ENCODE measurements around the gene MRPL12.
A peak's percentile ranks its signal among the peaks of the same experiment; 100 is the strongest.

Gene MRPL12

DNA sequence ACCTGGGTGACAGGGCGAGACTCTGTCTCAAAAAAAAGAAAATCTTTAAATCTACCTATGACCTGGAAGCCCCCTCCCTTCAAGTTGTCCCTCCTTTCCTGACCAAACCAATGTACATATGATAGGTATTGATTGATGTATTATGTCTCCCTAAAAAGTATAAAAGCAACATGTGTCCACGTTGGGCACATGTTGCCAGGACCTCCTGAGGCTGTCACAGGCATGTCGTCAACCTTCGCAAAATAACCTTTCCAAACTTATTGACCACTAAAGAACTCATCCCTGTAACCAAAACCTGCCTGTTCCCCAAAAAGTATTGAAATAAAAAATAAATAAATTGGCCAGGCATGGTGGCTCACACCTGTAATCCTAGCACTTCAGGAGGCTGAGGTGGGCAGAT, 41.2 kb upstream of the MRPL12 start:
- no peak for TF ChIP-seq CTCF (IDR thresholded peaks at IDR 0.05; ENCODE audit: low read depth, low read length)
- no peak for DNase-seq (ENCODE audit: low read depth in 2 of 2)

DNA sequence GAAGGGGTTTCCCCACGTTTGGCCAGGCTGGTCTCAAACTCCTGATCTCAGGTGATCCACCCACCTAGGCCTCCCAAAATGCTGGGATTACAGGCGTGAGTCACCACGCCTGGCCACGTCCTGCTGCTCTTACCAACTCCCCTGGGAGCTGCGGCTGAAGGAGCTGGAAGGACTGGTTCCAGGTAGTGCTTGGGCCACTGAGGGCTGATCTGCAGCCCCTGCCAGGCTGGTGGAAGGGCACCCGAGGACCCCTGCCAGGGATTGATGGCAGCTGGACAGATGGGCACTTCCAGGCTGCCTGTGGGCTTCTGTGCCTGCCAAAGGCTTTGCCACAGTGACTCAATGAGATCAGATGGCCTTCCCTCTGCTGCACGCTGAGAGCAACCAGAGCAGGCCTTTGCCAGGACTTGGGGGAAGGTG, 39.1 kb upstream of the MRPL12 start:
- H3K4me3 ChIP-seq (replicated peaks in 1 of 2; ENCODE audit: low read depth in 2 of 2, low read length in 2 of 2) = no peak overlapping the region
- DNase-seq (ENCODE audit: low read depth in 2 of 2) = peak in 1 of 2 donors; percentile 16
- no peak for TF ChIP-seq CTCF (IDR thresholded peaks at IDR 0.05; ENCODE audit: low read depth, low read length)

More for the DNA sequence above, 41.2 kb upstream of the MRPL12 start:
- no peak overlapping the region for H3K4me3 ChIP-seq (replicated peaks in 1 of 2; ENCODE audit: low read depth in 2 of 2, low read length in 2 of 2)

DNA sequence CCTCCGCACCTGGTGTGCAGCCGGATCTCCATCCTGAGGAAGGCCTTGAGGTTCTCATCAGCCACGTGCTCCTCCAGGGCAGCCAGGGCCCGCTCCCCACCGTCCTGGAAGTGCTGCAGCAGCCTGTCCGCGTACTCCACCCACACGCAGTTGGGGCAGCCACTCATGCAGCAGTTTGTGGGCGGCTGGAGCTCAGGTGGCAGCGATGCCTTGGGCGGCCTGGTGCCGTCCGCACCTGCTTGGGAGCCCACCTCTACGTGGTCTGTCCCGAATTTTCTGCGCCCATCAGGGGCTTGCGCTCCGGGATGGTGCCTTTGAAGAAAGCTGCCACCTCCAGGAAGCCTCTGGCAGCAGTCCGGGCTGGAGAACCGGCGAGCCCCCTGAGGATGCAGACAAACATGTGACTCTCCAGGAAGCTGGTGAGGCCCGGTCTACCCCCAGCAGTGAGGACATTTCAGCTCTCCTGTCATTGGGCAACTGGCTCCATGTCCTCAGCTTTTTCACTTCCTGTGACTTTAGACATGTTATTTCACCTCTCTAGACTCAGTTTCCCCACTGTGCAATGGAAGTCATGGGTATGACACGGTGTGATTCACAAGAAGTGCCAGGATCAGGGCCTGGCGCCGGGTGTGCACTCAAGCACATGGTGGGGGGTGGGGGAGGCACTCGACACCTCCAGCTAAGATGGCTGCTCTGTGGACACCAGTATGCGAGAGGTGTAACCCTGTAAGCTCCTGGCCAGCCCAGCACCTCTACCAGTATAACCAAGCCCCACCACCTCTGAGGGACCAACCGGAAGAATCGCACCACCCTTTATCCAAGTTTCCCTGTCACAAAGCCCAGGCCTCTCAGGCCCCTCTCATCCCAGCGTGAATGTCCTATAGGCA, 37.7 kb upstream of the MRPL12 start:
- TF ChIP-seq CTCF (IDR thresholded peaks at IDR 0.05; ENCODE audit: low read depth, low read length) = no peak
- H3K4me3 ChIP-seq (replicated peaks in 1 of 2; ENCODE audit: low read depth in 2 of 2, low read length in 2 of 2) = peak overlapping the region; percentile 92 to 94
- peak; percentile 28 to 42 for DNase-seq (ENCODE audit: low read depth in 2 of 2)

DNA sequence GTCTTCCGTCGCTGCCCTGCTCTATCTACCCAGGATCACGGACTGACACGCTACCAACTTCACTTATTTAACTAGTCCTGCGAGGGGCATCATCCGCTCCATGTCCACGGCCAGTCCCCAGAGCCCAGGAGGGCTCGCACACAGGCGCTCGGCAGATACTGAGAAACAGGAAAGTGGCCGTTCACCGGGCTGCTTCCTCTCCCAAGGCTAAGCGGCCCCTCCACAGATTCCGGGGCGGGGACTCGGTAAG, 37.1 kb upstream of the MRPL12 start:
- H3K4me3 ChIP-seq (replicated peaks in 1 of 2; ENCODE audit: low read depth in 2 of 2, low read length in 2 of 2) = peak overlapping the region; percentile 92 to 94
- TF ChIP-seq CTCF (IDR thresholded peaks at IDR 0.05; ENCODE audit: low read depth, low read length) = no peak
- no peak for DNase-seq (ENCODE audit: low read depth in 2 of 2)

DNA sequence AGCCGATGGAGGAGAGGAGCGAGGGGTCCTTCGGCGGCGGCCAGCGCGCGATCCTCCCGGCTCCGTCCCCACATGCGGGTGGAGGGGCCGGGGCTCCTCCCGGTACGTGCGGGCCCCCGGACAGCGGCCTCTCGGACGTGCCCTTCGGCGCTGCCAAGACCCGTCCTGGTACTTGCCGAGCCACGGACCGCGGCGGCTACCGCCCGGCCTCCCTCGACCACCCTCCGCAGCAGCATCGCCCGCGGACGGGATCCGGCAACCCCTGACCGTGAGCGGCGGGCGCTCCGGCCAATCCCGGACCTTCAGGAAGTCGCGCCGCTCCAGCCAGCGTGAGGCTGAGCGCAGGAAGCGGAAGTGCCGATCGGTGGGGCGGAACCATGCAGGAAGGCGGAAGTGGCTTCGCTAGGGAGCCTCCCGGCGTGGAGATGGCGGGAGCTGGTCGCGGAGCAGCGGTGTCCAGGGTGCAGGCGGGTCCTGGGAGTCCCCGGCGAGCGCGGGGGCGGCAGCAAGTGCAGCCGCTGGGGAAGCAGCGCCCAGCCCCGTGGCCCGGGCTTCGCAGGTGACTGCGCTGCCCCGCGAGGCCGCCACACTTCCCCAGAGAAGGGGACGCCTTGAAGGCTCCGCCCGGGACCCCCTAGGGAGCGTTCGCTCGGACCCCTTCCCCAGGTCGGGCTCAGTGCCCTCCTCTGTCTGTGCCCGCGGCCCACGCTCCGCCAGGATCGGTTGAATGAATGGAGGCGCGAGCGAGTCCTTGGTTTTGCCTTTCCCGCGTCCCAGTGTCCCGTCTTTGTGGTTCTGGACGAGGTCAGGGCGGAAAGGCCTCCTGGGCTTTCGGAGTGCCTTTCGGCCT, 36.6 kb upstream of the MRPL12 start, which contains the start of the genes CCDC137 and OXLD1:
Gene CCDC137 (plus strand): TSS at position 396 of the 850 bp plus-strand sequence. CDS start 30 bp downstream, at position 426.
Gene OXLD1 (minus strand): TSS at position 264 of the 850 bp plus-strand sequence. CDS start 28 bp downstream, at position 236.
- peak; percentile 96 to 98 for DNase-seq (ENCODE audit: low read depth in 2 of 2)
- H3K4me3 ChIP-seq (replicated peaks in 1 of 2; ENCODE audit: low read depth in 2 of 2, low read length in 2 of 2) = peak within 1 kb of the TSS; percentile 92 to 94
- no peak for TF ChIP-seq CTCF (IDR thresholded peaks at IDR 0.05; ENCODE audit: low read depth, low read length)

DNA sequence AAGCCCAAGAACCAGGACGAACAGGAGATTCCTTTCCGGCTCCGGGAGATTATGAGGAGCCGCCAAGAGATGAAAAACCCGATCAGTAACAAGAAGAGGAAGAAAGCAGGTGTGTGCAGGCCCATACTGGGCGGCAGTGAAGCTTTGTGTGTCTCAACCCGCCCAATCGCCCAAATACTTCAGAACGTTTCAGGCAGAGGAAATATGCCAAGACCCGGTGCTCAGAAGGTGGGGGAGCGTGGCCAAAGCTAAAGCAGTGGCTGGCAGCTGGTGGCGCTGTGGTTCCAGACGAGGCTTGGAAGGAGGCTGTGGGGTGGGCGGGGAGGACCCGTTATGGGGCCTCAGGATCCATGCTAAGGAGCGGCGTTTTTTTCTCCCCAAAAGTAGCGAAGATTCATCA, 35.4 kb upstream of the MRPL12 start:
- H3K4me3 ChIP-seq (replicated peaks in 1 of 2; ENCODE audit: low read depth in 2 of 2, low read length in 2 of 2) = no peak overlapping the region
- no peak for TF ChIP-seq CTCF (IDR thresholded peaks at IDR 0.05; ENCODE audit: low read depth, low read length)
- no peak for DNase-seq (ENCODE audit: low read depth in 2 of 2)
